Fibroblast of skin of left biceps (primary cell): ENCODE measurements around the gene SYNJ2.
A peak's percentile ranks its signal among the peaks of the same experiment; 100 is the strongest.

Source experiments
- DNase-seq, 2 experiments: peaks; one replicate each; pipeline ENCODE4 v3.0.0-alpha.2; 2013; ENCODE audit warnings: low read depth in 2 of 2

Gene SYNJ2

DNA sequence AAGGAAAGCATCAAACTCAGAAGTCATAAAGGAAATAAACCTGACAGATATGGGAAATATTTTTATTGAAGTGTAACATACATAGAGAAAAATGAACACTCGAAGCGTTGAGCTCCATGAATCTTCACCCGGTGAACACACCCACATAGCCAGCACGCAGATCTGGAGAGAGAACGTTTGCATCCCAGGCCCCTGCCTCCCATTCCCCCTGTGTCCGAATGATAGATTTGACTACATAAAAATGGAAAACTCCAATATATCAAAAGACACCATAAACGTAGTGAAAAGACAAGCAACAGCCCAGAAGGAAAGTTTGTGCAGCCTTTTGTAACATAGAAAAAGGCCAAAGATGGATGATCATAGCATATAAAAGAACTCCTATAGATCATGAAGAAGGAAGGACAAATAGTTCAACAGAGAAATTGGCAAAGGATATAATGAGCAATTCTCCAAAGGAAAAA is 17.1 kb downstream of the SYNJ2 start:
- no peak for DNase-seq

DNA sequence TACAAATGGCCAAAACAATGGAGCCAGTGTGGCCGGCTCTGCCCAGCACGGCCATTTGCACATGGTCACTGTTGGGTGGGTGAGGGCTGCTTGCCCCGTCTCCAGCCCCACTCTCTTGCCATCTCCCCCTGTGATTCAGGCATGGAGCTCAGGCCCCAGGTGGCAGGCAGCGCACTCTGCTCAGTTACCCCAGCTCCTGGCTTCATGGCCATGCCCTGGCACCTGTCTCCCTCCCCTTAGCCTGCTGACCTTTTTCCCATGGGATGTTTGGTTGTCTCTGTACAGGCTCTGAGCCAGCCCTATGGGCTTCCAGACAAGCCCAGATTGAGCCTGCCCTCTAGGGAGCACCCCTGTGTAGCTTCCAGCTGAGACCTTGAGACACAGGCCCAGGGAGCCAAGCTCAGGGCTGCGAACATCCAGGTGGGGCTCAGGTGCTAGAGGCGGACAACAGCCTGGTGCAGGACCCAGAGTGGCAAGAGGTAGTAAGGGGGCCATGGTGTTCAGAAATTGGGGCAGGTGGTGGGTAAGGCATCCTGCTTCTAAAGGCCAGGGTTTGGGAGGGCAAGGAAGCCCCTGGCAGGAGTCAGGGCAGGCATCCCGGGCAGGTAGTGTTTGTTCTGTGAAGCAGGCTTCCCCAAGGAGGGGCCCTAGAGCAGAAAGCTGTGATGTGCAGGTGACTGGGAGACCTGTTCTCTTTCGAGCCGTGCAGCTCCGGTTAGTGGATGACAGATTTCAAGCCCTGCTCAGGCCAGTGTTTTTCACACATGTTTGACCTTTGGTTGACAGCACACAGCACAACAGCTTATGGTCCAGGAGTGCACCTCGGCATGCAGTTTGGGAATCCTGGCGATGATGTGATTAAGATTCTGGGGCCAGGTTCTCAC is 17.7 kb downstream of the SYNJ2 start:
- no peak for DNase-seq

DNA sequence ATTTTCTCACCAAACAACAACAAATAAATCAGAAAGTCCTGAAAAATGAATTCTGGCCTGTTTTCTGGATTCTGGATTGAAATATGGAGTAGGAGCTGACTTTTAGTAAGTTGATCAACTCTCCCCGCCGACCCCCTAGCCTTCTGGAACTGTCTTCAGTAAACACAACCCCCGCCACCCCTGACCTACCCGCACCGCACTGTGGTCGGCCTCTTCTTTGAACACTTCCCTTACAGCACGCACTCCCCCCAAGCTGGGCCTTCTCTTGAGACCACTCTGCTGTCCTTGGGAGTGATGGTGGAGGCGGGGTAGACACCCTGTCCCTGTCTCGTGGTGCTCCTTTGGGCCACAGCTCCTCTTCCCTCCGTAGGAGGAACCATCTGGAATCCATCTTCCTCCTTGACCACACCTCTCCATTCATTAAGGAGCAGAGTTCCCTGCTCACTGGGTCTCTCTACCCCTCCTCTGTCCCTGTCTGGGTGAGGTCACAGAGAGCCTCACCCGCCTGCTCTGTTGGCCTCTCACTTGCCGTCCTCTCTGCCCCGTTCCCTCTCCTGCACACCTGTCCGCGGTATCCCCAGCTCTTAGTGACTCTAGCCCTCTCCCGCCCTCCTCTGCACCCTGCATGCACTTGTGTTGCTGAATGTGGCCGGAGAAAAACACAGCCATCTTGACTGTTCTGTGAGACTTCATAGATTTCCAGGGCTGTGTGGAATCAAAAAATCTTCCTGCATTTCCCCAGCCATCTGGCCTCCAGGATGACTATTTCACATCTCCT is 19.1 kb downstream of the SYNJ2 start:
- DNase-seq = no peak

DNA sequence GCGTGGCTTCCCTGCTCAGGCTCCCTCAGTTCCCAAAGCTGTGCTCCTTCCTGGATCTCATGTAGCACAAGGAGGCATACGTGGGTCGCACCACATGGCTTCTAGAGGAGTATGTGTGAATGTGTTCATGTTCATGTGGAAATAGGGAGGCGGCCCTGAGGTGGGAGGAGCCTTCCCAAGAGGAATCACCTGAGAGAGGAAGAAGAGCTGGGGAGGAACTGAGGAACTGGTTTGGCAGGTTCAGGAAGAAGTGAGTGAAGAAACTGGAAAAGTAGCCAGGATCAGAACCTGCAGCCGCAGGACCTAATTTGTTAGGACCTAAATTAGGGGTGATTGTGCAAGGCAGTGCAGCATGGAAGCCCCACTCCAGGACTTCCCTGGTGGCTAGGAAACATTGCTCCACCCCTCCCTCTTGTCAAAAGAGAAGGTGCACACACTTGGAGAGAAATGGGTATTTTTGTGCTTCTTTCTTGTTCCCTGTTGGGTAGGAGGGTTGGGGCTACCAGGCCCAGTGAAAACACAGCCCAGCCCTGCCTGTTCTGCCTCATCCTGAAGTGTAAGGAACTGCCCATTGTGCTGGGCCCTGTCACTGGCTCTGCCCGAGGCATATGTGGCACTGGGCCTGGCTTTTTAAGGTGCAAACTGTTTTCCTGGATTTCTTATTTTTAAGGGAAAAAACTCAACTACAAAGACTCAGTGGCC is 20.7 kb downstream of the SYNJ2 start:
- no peak for DNase-seq

DNA sequence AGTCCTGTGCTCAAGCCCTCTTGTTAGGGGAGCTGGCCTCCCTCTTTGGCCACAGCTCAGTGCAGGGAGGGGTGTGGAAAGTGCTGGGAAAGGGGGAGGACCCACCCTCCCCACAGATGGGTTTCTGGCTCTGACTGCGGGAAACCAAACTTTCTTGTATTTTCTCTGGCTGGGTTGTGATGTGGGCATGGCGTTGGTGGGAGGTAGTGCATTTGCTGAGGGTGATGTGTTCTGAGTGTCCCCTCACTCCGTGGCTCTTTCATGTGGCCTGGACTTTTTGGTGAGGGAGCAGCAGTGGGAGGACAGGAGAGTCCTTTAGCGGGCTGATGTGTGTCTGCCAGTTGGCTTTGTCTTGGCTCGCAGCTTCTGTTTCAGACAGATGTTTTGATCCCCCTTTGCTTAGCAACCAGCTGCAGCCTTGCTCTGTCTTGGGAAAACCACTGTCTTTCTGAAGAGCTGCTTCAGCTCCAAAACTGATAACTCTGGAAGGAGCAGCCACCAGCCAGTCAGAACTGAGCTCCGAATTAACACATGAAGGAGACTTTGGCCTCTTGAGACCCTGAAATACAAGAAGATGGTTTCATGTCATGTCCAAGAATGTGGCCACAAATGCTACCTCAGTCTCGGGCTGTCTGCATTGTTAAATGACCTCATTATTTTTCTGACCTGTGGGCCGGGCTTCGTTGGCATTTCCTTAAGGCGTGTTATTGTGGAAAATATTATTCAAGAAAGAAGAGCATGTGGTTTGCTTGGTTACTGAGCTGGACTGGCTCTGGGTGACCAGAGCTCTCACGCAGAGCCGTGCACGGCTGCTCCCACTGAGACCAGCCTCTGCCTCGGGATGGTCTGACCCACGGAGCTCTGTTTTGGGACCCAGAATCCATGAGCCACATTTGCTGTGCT is 21.5 kb downstream of the SYNJ2 start:
- DNase-seq = peak in 1 of 2 experiments; percentile 36

DNA sequence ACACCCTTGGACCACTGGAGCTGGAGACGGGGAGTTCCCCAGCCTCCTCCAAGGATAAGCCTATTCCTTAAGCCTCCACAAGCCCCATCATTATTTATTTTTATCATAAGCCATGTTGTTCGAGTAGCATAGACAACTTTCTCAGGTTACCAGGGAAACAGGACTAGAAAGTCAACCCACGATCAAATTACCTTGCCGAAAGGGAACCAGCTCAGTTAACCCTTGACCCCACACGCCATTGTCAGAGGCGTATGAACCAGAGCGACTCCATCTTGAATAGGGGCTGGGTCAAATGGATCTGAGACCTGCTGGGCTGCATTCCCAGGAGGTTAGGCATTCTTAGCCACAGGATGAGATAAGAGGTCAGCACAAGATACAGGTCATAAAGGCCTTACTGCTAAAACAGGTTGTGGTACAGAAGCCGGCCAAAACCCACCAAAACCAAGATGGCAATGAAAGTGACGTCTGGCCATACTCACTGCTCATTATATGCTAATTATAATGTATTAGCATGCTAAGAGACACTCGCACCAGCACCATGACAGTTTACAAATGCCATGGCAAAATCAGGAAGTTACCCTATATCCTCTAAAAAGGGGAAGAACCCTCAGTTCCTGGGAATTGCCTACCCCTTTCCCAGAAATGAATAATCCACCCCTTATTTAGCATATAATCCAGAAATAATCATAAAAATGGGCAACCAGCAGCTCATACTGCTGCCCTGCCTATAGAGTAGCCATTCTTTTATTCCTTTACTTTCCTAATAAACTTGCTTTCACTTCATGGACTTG is 22.4 kb downstream of the SYNJ2 start:
- no peak for DNase-seq

DNA sequence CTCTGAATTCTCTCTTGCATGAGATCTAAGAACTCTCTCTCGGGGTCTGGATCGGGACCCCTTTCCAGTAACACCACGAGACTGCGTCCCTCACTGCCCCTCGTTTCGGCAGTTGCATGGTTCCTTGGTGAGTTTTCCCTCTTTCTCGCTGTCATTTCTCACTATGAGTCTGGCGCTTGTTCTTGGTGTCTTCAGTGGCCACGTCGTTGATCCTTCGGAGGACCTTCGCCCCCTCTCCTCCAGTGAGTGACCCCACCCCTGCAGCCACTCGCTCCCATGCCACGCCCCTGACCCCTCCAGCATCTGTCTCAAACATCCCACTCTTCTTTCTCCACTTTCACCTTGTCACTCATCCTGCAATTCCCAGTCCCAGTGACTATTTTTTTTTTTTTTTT is 23.0 kb downstream of the SYNJ2 start:
- DNase-seq = no peak

DNA sequence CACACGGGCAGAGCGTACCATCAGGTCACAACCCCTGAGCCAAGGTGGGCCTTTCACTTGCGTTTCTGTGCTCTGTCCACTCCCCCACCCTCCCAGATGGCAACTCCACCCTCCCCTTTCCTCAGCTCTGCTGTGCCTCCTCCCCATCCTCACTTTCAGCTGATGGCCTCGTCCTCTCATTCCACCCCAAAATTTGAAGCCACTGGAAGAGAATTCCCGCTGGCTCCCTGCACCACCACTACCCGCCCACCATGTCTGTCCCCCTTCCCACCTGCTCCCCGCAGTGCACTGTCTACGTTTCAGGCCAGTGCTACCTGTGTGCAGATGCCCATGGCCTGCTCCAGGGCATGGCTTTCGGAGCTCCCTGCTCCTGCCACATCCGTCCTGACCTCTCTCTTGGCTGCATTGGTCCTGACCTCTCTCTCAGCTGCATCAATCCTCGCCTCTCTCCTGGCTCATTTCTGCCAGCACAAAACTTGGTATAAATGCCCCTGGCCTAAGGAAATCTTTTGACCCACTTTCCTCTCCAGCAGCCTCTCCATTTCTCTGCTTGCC is 24.0 kb downstream of the SYNJ2 start:
- no peak for DNase-seq

DNA sequence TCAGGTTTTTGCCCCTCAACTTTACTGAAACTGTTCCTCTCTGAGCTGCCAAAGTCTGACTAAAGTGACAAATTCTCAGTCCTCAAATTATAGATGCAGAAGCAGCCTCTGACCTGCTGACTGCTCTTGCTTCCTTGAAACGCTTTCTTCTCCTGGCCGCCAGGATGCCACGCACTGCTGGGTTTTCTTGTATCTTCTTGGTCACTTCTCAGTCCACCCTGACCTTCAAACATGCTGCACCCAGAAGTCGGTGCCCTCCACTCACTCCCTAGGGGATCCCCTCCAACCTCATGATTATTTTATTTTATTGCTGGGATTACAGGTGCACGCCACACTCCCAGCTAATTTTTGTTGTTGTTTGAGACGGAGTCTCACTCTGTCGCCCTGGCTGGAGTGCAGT is 24.7 kb downstream of the SYNJ2 start:
- DNase-seq = no peak

DNA sequence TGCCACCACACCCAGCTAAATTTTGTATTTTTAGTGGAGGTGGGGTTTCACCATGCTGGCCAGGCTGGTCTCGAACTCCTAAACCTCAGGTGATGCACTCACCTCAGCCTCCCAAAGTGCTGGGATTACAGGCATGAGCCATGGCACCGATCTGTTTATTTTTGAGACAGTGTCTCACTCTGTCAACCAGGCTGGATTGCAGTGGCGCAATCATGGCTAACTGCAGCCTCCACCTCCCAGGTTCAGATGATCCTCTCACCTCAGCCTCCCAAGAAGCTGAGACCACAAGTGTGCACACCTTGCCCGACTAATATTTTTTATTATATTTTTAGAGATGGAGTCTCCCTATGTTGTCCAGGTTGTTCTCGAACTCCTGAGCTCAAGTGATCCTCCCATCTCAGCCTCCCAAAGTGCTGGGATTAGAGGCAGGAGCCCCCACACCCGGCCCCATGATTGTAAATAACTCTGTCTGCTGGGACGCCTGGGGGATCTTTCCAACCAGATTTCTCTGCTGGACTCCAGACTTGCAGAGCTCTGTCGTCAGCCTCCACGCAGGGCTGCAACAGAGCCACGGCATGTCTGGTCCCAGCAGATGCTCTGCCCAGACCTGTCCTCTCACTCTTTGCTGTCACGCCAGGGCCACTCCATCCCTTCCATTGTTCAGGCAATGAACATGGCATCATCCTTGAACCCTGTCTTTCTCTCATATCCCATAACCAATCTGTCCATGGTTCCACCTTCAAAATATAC is 25.3 kb downstream of the SYNJ2 start:
- no peak for DNase-seq

DNA sequence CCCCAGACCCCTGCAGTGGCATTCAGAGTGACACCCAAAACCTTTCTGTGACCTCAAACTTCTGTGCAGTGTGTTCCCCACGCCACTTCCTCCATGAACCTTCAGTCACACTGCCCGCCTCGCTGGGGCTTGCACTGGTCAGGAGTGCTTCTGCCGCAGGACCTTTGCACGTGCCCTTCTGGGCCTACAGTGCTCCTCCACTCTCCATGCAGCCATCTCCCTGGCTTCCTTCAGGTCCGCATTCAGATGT is 27.1 kb downstream of the SYNJ2 start:
- DNase-seq = no peak

DNA sequence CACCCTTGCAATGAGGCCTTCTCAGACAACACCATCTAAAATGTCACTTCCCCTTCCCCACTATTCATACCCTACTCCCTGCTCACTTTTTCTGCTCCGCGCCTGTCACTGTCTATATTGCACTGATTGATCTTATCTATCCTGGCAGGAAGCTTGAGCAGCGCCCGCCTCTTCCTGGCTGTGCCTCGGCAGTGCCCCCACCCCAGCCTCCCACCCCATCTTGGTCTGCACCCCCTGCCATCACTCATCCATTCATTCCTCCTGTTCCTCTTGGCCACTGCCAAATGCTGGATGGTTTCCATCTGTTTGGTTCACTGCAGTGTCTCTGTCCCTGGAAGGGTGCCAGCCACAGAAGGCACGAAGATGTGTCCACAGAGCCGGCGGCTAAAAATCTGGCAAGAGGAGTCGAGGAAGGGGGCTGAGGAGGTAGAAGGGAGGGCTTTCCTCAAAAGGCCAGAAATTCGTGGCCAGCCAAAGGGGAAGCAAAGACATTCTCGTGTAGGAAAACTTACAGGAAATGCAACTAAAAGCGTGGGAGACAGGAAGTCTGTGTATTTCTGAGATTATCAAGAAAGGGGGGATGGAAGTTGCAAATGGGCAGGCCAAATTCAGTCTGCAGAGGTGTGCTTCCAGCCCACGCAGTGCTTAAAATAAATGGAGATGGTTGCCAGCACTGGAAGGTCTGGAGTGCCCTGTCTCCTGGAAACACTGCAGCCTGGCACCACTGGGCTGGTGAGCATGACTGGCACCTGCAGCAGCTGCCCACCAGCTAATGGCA is 27.6 kb downstream of the SYNJ2 start:
- DNase-seq = peak; percentile 67 to 72

DNA sequence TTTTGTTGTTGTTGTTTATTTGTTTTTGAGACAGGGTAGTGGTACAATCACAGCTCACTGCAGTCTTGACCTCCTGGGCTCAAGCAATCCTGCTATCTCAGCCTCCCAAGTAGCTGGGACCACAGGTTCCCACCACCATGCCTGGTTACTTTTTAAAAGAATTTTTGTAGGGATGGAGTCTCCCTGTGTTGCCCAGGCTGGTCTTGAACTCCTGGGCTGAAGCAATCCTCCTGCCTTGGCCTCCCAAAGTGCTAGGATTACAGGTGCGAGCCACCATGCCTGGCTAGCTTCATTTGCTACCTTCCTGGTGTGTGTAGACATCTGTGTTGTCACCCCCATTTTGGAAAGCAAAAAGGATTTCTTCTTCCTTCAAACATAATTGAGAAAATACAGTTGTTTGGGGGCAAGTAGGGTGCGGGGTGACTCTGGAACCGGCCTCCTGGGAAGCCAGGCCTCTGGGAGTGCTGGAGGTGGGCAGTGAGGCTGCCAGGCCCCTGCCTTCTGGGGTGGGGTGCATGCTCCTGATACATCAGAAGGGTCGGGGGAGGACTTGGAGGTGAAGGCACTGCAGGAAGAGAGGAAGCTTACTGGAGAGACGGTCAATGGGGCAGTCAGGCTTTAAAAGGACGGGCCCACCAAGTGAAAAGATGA is 28.4 kb downstream of the SYNJ2 start:
- no peak for DNase-seq

DNA sequence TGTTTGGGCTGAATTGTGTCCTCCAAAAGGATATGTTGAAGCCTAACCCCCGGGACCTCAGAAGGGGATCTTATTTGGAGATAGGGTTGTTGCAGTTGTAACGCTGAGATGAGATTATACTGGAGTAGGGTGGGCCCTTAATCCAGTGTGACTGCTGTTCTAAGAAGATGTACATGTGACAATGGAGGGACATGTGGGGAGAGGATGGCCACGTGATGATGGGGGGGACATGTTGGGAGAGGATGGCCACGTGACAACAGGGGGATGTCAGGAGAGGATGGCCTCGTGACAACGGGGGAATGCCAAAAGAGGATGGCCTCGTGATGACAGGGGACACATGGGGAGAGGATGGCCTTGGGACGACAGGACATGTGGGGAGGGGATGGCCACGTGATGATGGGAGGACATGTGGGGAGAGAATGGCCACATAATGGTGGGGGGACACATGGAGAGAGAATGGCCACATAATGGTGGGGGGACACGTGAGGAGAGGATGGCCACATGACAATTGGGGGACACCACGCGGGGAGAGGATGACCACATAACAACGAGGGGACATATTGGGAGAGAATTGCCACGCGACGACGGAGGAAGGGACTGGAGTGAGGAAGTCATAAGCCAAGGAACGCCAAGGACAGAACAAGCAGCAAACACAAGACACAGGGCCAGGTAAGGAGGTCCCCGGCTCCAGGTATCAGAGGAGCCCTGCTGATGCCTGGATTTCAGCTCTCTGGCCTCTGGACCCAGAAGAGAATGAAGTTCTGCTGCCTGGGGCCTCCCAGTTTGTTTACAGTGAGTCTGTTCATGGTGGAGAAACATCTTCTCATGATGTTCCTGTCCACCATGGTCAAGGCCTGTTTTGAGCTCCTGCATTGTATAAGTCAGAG is 29.2 kb downstream of the SYNJ2 start:
- DNase-seq = no peak

DNA sequence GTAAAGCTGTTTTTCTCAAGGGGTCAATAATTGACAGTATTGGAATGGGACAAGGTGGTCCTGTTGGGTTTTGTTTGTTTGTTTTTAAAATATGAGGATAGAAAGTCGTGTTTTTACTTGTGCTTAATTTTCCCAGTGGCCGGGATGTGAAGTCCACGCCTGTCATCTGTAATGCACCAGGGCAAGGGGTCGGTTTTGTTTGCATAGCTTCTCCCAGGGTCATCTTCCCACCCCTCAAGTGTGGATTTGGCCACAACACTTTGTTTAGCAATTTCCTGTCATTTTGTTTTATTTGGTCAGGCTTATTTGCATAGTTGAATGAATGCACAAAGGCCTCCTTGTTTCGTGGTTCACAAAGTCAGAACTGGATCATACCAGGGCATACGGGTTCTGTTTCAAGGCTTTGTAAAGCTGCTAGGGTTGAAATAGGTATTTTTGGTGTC is 29.8 kb downstream of the SYNJ2 start:
- DNase-seq = no peak

DNA sequence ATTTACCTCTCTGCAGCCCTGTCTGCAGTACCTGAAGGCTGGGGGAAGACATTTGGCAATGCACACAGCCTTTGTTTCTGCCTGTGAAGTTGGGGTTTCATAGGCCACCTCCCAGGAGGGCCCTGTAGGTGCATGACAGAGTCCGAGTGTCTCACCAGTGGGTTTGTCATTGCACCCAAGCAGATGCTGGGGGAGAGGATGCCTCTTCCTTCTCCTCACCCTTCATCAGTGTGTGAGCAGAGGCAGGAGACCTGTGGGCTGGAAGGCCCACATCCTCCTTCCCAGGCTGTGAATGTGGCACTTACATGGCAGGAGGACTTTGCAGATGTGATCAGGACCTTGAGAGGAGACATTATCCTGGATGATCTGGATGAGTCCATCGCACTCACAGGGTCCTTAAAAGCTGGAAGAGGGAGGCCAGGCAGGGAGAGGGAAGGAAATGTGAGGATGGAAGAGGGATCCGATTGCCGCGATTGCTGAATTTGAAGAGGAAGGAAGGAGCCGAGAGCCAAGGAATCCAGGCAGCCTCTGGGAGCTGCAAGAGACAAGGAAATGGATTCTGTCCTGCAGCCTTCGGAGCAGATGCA is 30.4 kb downstream of the SYNJ2 start:
- DNase-seq = no peak

DNA sequence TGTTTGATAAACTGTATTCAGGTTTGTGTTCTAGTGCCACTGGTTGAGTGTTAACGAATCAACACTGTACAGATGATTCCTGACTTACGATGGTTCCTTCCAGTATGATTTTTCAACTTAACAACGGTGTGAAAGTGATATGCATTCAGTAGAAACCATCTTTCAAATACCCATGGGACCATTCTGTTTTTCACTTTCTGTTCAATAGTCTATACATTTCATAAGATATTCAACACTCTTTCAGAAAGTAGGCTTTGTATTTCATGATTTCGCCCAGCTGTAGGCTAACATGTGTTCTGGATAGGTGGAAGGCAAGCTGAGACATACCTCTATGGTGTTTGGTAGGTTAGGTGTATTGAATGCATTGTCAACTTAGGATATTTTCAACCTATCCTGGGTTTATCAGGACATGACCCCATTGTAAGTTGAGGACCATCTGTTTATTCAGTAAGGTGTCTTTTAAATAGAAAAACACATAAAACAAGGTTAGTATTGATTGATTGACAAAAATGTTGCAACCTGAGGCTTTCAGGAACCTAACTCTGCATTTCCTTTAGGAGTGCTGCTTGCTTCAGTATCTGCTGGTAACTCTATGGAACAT is 32.3 kb downstream of the SYNJ2 start:
- DNase-seq = no peak
